ENCODE results near the gene PPP1R8.

DNA sequence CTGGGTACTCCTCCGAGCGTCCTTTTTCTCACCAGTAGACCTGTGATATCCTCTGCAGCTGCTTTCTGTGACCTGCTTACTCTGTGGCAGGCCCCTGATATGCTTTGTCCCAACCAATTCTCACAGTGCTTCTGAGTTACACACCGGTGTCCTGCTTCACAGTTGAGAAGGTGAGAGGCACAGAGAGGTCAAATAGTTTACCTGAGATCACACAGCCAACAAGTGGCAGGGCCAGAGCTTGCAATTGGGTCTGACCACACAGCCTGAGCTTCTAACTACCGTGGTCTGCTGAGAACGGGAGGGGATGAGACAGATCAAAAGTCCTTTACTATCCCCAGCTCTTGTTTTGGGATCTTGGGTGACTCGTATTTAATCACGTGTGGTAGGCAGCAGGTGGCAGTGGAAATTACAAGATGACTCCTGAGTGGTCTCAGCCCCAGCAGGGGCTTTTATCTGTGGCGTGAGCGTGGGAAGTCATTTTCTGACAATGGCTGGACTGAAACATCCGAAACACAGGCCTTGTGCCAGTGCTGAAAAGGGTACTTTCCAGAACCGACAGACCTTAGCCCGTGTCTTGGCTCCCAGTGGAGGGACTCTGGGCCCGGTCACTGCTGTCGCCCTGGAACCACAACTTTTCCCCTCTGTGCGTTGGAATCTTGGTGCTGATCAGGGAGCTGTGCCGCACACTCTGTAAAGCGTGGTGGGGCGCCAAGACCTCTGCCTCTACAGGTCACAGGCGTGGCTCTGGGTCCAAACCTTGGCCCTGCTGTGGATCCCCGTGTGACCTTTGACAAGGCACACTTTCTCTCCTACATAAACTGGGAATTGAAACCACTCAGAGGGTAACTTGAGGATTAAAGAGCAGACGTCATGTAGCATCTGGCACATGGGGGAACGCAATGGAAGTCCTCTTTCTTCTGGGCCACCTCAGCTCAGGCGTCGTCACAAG lies 53.7 kb downstream of the PPP1R8 start:
- TF ChIP-seq CTCF (IDR thresholded peaks at IDR 0.05) = no peak
- TF ChIP-seq POLR2A (IDR thresholded peaks at IDR 0.05) = no peak
